ENCODE measurements around the gene LAMTOR5. TPM values are rescaled to one million over a fixed set of nuclear protein-coding genes. Genes with fewer than 3 reads are reported as not detected.

LAMTOR5 gene
- total RNA-seq, 1 donor from 2014 or later = 128 TPM

- Mint-ChIP-seq H3K4me3 (no peak overlapping the region), H3K36me3 (ENCODE audit: low read depth) (peaks cover 14% of the 10 kb centered on the region), H3K9me3 (no peaks in the 10 kb centered on the region), H3K4me1 (peaks cover 17% of the 10 kb centered on the region), H3K27me3 (ENCODE audit: low read depth) (no peaks in the 10 kb centered on the region), H3K27ac (ENCODE audit: unreplicated experiment) (no peak overlapping the region)
- DNase-seq (ENCODE audit: low read depth, low spot score) = no peak
- TF ChIP-seq CTCF (conservative IDR thresholded peaks at IDR 0.05) = no peak
These were observed 45.6 kb downstream of the LAMTOR5 start for GRCh38 chr1:110361856-110362255.

GRCh38 chr1:110360431-110360830, 47.1 kb downstream of the LAMTOR5 start:
- no peak for TF ChIP-seq CTCF (conservative IDR thresholded peaks at IDR 0.05)
- peaks cover 20% of the 10 kb centered on the region for H3K36me3 Mint-ChIP-seq (ENCODE audit: low read depth)
- no peaks in the 10 kb centered on the region for H3K9me3 Mint-ChIP-seq
- no peaks in the 10 kb centered on the region for H3K27me3 Mint-ChIP-seq (ENCODE audit: low read depth)
- no peak for DNase-seq (ENCODE audit: low read depth, low spot score)
- H3K27ac Mint-ChIP-seq (ENCODE audit: unreplicated experiment) = no peak overlapping the region
- peaks cover 24% of the 10 kb centered on the region for H3K4me1 Mint-ChIP-seq
- H3K4me3 Mint-ChIP-seq = no peak overlapping the region

DNA sequence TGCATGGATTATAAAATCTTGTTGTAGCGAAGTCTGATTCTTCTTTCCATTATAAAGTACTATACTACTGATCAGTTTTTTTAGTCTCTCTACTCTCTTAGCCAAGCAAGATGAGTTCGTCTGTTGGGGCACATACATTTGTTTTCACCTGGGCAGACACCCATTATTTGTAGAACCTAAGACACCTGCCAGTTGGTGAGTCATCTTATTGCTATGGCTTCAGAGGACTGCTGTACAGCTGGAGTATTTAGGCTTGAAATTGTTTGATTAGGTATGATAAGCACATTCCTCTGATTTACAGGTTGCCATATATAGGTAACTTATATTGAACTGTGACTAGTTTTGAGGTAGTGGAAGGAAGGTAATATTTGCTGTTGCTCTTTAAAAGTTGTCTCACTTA, 51.1 kb downstream of the LAMTOR5 start:
- Mint-ChIP-seq H3K27ac (ENCODE audit: unreplicated experiment) (no peak overlapping the region), H3K27me3 (ENCODE audit: low read depth) (no peaks in the 10 kb centered on the region), H3K4me1 (peaks cover 13% of the 10 kb centered on the region), H3K4me3 (no peak overlapping the region), H3K9me3 (no peaks in the 10 kb centered on the region), H3K36me3 (ENCODE audit: low read depth) (peaks cover 9% of the 10 kb centered on the region)
- no peak for TF ChIP-seq CTCF (conservative IDR thresholded peaks at IDR 0.05)
- DNase-seq (ENCODE audit: low read depth, low spot score) = no peak

DNA sequence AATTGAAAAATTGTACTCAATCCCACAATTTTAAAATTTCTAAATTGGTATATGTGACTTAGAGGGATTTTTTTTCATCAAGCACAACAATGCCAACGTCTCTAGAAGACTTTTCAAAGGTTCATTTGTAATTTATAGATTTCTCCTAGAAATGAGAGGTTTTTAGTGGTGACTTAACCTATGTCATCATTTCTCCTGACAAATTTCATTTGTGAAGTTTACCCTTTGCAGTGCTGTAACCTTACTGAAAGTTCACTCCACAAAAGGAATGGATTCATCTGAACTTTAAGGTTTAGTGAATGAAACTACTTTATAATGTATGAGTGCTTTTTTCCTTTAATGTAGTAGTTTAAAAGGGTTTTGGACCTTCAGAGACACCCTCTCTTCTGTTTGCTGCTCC, 52.2 kb downstream of the LAMTOR5 start:
- Mint-ChIP-seq H3K4me1 (peaks cover 20% of the 10 kb centered on the region), H3K36me3 (ENCODE audit: low read depth) (peaks cover 5% of the 10 kb centered on the region), H3K27ac (ENCODE audit: unreplicated experiment) (no peak overlapping the region), H3K27me3 (ENCODE audit: low read depth) (no peaks in the 10 kb centered on the region), H3K4me3 (no peak overlapping the region), H3K9me3 (no peaks in the 10 kb centered on the region)
- no peak for DNase-seq (ENCODE audit: low read depth, low spot score)
- TF ChIP-seq CTCF (conservative IDR thresholded peaks at IDR 0.05) = no peak

Other genes with a start within 250 kb of the LAMTOR5 start
- gene KCNC4, start 197.4 kb downstream of the LAMTOR5 start, total RNA-seq = 4.5 and 5.9 TPM in 2 replicates
- 52.6 and 54.0 TPM in 2 replicates for gene RBM15, start 68.3 kb downstream of the LAMTOR5 start, total RNA-seq
- gene SLC16A4, start 16.7 kb downstream of the LAMTOR5 start, total RNA-seq = 0.96 and 1.8 TPM in 2 replicates
- gene PROK1, start 43.5 kb upstream of the LAMTOR5 start, total RNA-seq = not detected in 2 replicates
- not detected in 2 replicates for gene KCNA10, start 111.5 kb upstream of the LAMTOR5 start, total RNA-seq
- gene KCNA2, start 198.7 kb upstream of the LAMTOR5 start, total RNA-seq = 2.5 and 2.8 TPM in 2 replicates